HEK293T (cell line): ENCODE measurements around the gene RIMS1.

Experiments
- CTBP1 ChIP-seq: fragments of 450-650 bp; IDR thresholded peaks from 2 replicates; pipeline ENCODE4 v1.6.1; 2016; ENCODE audit warnings: borderline replicate concordance
- FOXA1 ChIP-seq: fragments of 450-650 bp; IDR thresholded peaks from 2 replicates; pipeline ENCODE4 v1.6.1; 2016; ENCODE audit warnings: mild to moderate bottlenecking
- FOXK2 ChIP-seq: fragments of 450-650 bp; IDR thresholded peaks from 2 replicates; pipeline ENCODE4 v1.6.1; 2016; ENCODE audit warnings: mild to moderate bottlenecking
- FOXM1 ChIP-seq: fragments of 450-650 bp; IDR thresholded peaks from 2 replicates; pipeline ENCODE4 v1.6.1; 2017; ENCODE audit warnings: mild to moderate bottlenecking, borderline replicate concordance
- SP1 ChIP-seq: fragments of 450-650 bp; IDR thresholded peaks from 2 replicates; pipeline ENCODE4 v1.6.1; 2017
- TARDBP ChIP-seq: fragments of 450-650 bp; IDR thresholded peaks from 2 replicates; pipeline ENCODE4 v1.6.1; 2016
- ZNF384 ChIP-seq: fragments of 450-650 bp; IDR thresholded peaks from 2 replicates; pipeline ENCODE4 v1.6.1; 2016

DNA sequence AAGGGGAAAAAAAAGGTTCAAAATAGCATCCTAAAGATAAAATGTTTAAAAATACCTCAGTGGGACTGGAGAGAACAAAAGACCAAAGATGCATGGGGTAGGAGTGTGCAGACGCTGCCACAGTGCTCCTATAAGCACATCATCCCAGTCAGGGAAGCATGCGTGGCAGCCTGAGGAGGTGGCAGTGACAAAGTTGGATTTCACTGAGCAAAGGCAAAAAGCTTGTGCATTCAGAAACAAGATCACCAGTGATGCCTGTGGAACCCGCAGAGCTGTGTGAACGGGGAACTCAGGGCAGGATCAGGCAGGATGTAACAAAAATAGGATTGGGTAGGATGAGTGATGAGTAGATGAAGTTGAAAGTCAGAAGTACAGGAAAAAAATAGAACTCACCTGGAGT is 116.1 kb downstream of the RIMS1 start:
- TF ChIP-seq FOXM1 = no peak
- TF ChIP-seq FOXA1 = no peak
- no peak for TF ChIP-seq TARDBP
- TF ChIP-seq FOXK2 = no peak
- no peak for TF ChIP-seq ZNF384
- TF ChIP-seq CTBP1 = no peak
- TF ChIP-seq SP1 = no peak
